ENCODE data around the gene HYAL3. TPM values are rescaled to one million over a fixed set of nuclear protein-coding genes. Genes with fewer than 3 reads are reported as not detected.
A peak's percentile ranks its signal among the peaks of the same experiment; 100 is the strongest.

Gene HYAL3
- polyA plus RNA-seq, 1 experiment = 3.0 TPM

GRCh38 chr3:50320853-50321335 lies 21.7 kb upstream of the HYAL3 start:
- Histone ChIP-seq H3K27ac (ENCODE audit: low read depth, low read length) (peak overlapping the region; percentile 40), H3K27me3 (ENCODE audit: control insufficient read depth, insufficient read depth, low read length) (no peaks in the 10 kb centered on the region), H3K9me3 (ENCODE audit: control insufficient read depth, insufficient read depth, low read length) (no peaks in the 10 kb centered on the region; the same call in 1 of the 2 replicates), H3K4me3 (ENCODE audit: low read depth, low read length) (peak overlapping the region; percentile 83)
- POLR2A ChIA-PET = interaction anchor here (0.6 to 1.0 kb wide), 3 partner anchors 20 to 58 kb away, joined by 3 to 9 read pairs (median 3); partner anchors contain the start of genes HYAL3, NAA80 and RASSF1
- DNase-seq (ENCODE audit: low read depth, low spot score) = no peak
- CTCF ChIA-PET = interaction anchor here (0.6 to 1.1 kb wide), 9 partner anchors 10 to 222 kb away, joined by 3 to 5 read pairs (median 3); no protein-coding TSS in a partner anchor
- TF ChIP-seq, protein P1, sequence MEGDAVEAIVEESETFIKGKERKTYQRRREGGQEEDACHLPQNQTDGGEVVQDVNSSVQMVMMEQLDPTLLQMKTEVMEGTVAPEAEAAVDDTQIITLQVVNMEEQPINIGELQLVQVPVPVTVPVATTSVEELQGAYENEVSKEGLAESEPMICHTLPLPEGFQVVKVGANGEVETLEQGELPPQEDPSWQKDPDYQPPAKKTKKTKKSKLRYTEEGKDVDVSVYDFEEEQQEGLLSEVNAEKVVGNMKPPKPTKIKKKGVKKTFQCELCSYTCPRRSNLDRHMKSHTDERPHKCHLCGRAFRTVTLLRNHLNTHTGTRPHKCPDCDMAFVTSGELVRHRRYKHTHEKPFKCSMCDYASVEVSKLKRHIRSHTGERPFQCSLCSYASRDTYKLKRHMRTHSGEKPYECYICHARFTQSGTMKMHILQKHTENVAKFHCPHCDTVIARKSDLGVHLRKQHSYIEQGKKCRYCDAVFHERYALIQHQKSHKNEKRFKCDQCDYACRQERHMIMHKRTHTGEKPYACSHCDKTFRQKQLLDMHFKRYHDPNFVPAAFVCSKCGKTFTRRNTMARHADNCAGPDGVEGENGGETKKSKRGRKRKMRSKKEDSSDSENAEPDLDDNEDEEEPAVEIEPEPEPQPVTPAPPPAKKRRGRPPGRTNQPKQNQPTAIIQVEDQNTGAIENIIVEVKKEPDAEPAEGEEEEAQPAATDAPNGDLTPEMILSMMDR (IDR thresholded peaks at IDR 0.05; ENCODE audit: low read depth, low read length) = no peak

- POLR2A ChIA-PET = interaction anchor here (1.0 kb wide), 1 partner anchor 21 kb away, joined by 3 read pairs; the partner anchor contains the start of genes HYAL3 and NAA80
Observed at GRCh38 chr3:50319894-50320625, 20.9 kb upstream of the HYAL3 start.

GRCh38 chr3:50319181-50319893 lies 20.1 kb upstream of the HYAL3 start:
- Histone ChIP-seq H3K27ac (ENCODE audit: low read depth, low read length) (no peak overlapping the region), H3K27me3 (ENCODE audit: control insufficient read depth, insufficient read depth, low read length) (no peaks in the 10 kb centered on the region), H3K4me3 (ENCODE audit: low read depth, low read length) (no peak overlapping the region), H3K9me3 (ENCODE audit: control insufficient read depth, insufficient read depth, low read length) (no peaks in the 10 kb centered on the region; the same call in 1 of the 2 replicates)
- POLR2A ChIA-PET = no interaction called here
- DNase-seq (ENCODE audit: low read depth, low spot score) = no peak
- CTCF ChIA-PET = no interaction called here
- TF ChIP-seq, protein P1 (IDR thresholded peaks at IDR 0.05; ENCODE audit: low read depth, low read length) = no peak

More at GRCh38 chr3:50319894-50320625, 20.9 kb upstream of the HYAL3 start:
- CTCF ChIA-PET = interaction anchor here (1.0 to 1.1 kb wide), 2 partner anchors 60 to 222 kb away, joined by 3 read pairs; no protein-coding TSS in a partner anchor
- H3K9me3 ChIP-seq (ENCODE audit: control insufficient read depth, insufficient read depth, low read length) = no peaks in the 10 kb centered on the region; the same call in 1 of the 2 replicates
- TF ChIP-seq, protein P1 (IDR thresholded peaks at IDR 0.05; ENCODE audit: low read depth, low read length) = no peak
- H3K27me3 ChIP-seq (ENCODE audit: control insufficient read depth, insufficient read depth, low read length) = no peaks in the 10 kb centered on the region
- DNase-seq (ENCODE audit: low read depth, low spot score) = no peak
- peak overlapping the region; percentile 83 for H3K4me3 ChIP-seq (ENCODE audit: low read depth, low read length)
- H3K27ac ChIP-seq (ENCODE audit: low read depth, low read length) = peak overlapping the region; percentile 40

- ChIA-PET CTCF (no interaction called here), POLR2A (no interaction called here)
- no peaks in the 10 kb centered on the region; the same call in 1 of the 2 replicates for H3K9me3 ChIP-seq (ENCODE audit: control insufficient read depth, insufficient read depth, low read length)
- H3K4me3 ChIP-seq (ENCODE audit: low read depth, low read length) = no peak overlapping the region
- no peak for DNase-seq (ENCODE audit: low read depth, low spot score)
- H3K27ac ChIP-seq (ENCODE audit: low read depth, low read length) = no peak overlapping the region
- no peaks in the 10 kb centered on the region for H3K27me3 ChIP-seq (ENCODE audit: control insufficient read depth, insufficient read depth, low read length)
- TF ChIP-seq, protein P1 (IDR thresholded peaks at IDR 0.05; ENCODE audit: low read depth, low read length) = no peak
Observed at GRCh38 chr3:50318615-50319014, 19.4 kb upstream of the HYAL3 start.
